ENCODE measurements around the gene ITPR1.

The ITPR1 gene

GRCh38 chr3:4834403-4834866 is 341.3 kb downstream of the ITPR1 start:
- peaks cover 89% of the 10 kb centered on the region for H3K4me1 ChIP-seq (ENCODE audit: insufficient read depth, low read length, poor library complexity, severe bottlenecking)
- peak overlapping the region; percentile 43 for H3K9ac ChIP-seq (ENCODE audit: low read depth, low read length, poor library complexity, severe bottlenecking)
- H3K79me2 ChIP-seq (ENCODE audit: insufficient read depth, low read length) = no peaks in the 10 kb centered on the region
- peaks cover 5% of the 10 kb centered on the region; the same call in 1 of the 2 replicates for H3F3A ChIP-seq (ENCODE audit: low read depth)
- H3K4me3 ChIP-seq (ENCODE audit: low read length, poor library complexity, severe bottlenecking) = peak overlapping the region; percentile 36
- no peaks in the 10 kb centered on the region for H3K27me3 ChIP-seq (ENCODE audit: insufficient read depth, low read length, poor library complexity, severe bottlenecking)
- no peaks in the 10 kb centered on the region for H4K20me1 ChIP-seq (ENCODE audit: insufficient read depth, low read length, poor library complexity, severe bottlenecking)
- H3K9me2 ChIP-seq (replicated peaks; ENCODE audit: low read depth, low read length) = no peaks in the 10 kb centered on the region
- peak overlapping the region; percentile 75 for H3K4me2 ChIP-seq (ENCODE audit: low read depth, low read length, poor library complexity, severe bottlenecking)
- no peak overlapping the region for H2AFZ ChIP-seq (ENCODE audit: low read length)
- no peak for TF ChIP-seq CTCF (conservative IDR thresholded peaks at IDR 0.05; ENCODE audit: low read length)
- no peak for TF ChIP-seq EZH2phosphoT487 (IDR thresholded peaks at IDR 0.05; ENCODE audit: borderline replicate concordance)
- H3K36me3 ChIP-seq (ENCODE audit: insufficient read depth, low read length) = peaks cover 8% of the 10 kb centered on the region; the same call in 1 of the 2 replicates
- H3K9me3 ChIP-seq (ENCODE audit: insufficient read depth, low read depth, low read length) = no peaks in the 10 kb centered on the region

DNA sequence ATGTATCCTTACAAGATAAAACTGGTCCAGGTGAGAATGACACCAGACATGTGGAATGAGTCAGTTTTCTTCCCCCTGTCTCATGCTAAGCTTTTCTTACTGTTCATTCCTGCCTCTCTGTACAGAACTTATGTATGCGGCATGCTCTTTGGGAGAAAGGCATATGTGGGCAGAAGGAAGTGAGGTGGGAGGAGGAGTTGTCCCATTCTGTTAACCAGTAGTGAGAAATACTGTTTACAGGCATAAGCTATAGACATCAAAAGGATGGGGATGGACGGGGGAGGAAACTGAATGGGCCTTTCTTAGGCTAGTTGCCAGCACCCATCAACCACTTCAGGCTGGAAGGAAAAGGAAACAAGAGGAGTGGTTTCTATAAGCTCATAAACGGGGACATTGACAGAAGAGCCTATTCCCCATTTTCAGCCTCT is 342.5 kb downstream of the ITPR1 start:
- H3K79me2 ChIP-seq (ENCODE audit: insufficient read depth, low read length) = no peaks in the 10 kb centered on the region
- no peaks in the 10 kb centered on the region for H3K9me2 ChIP-seq (replicated peaks; ENCODE audit: low read depth, low read length)
- H3F3A ChIP-seq (ENCODE audit: low read depth) = peaks cover 5% of the 10 kb centered on the region; the same call in 1 of the 2 replicates
- TF ChIP-seq CTCF (conservative IDR thresholded peaks at IDR 0.05; ENCODE audit: low read length) (no peak), EZH2phosphoT487 (IDR thresholded peaks at IDR 0.05; ENCODE audit: borderline replicate concordance) (no peak)
- peak overlapping the region; percentile 46 for H3K9ac ChIP-seq (ENCODE audit: low read depth, low read length, poor library complexity, severe bottlenecking)
- no peaks in the 10 kb centered on the region for H3K27me3 ChIP-seq (ENCODE audit: insufficient read depth, low read length, poor library complexity, severe bottlenecking)
- H2AFZ ChIP-seq (ENCODE audit: low read length) = no peak overlapping the region
- peaks cover 8% of the 10 kb centered on the region; the same call in 1 of the 2 replicates for H3K36me3 ChIP-seq (ENCODE audit: insufficient read depth, low read length)
- peak overlapping the region; percentile 75 for H3K4me2 ChIP-seq (ENCODE audit: low read depth, low read length, poor library complexity, severe bottlenecking)
- H3K9me3 ChIP-seq (ENCODE audit: insufficient read depth, low read depth, low read length) = no peaks in the 10 kb centered on the region
- peak overlapping the region; percentile 41 for H3K4me3 ChIP-seq (ENCODE audit: low read length, poor library complexity, severe bottlenecking)
- peaks cover 86% of the 10 kb centered on the region for H3K4me1 ChIP-seq (ENCODE audit: insufficient read depth, low read length, poor library complexity, severe bottlenecking)
- H4K20me1 ChIP-seq (ENCODE audit: insufficient read depth, low read length, poor library complexity, severe bottlenecking) = no peaks in the 10 kb centered on the region

DNA sequence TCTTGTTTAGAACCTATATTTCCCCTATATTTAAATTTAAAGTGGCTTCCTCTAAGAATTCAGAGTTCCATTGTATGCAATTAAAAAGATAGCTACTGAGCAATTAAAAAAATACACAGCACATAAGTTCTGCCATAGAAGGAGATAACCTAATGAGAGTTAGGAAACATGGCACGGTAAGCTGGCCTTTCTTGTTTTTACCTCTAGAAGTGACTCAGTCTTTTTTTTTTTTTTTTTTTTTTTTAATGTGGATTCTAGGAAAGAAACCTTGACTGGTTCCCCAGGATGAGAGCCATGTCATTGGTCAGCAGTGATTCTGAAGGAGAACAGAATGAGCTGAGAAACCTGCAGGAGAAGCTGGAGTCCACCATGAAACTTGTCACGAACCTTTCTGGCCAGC is 343.4 kb downstream of the ITPR1 start:
- no peak overlapping the region for H2AFZ ChIP-seq (ENCODE audit: low read length)
- H3K9ac ChIP-seq (ENCODE audit: low read depth, low read length, poor library complexity, severe bottlenecking) = peak overlapping the region; percentile 40
- peak overlapping the region; percentile 75 for H3K4me2 ChIP-seq (ENCODE audit: low read depth, low read length, poor library complexity, severe bottlenecking)
- no peak for TF ChIP-seq EZH2phosphoT487 (IDR thresholded peaks at IDR 0.05; ENCODE audit: borderline replicate concordance)
- no peak for TF ChIP-seq CTCF (conservative IDR thresholded peaks at IDR 0.05; ENCODE audit: low read length)
- peaks cover 80% of the 10 kb centered on the region for H3K4me1 ChIP-seq (ENCODE audit: insufficient read depth, low read length, poor library complexity, severe bottlenecking)
- H3K36me3 ChIP-seq (ENCODE audit: insufficient read depth, low read length) = peaks cover 8% of the 10 kb centered on the region; the same call in 1 of the 2 replicates
- no peaks in the 10 kb centered on the region for H3K79me2 ChIP-seq (ENCODE audit: insufficient read depth, low read length)
- H3K9me3 ChIP-seq (ENCODE audit: insufficient read depth, low read depth, low read length) = no peaks in the 10 kb centered on the region
- H3K27me3 ChIP-seq (ENCODE audit: insufficient read depth, low read length, poor library complexity, severe bottlenecking) = no peaks in the 10 kb centered on the region
- no peaks in the 10 kb centered on the region for H3K9me2 ChIP-seq (replicated peaks; ENCODE audit: low read depth, low read length)
- peak overlapping the region; percentile 41 for H3K4me3 ChIP-seq (ENCODE audit: low read length, poor library complexity, severe bottlenecking)
- no peaks in the 10 kb centered on the region for H4K20me1 ChIP-seq (ENCODE audit: insufficient read depth, low read length, poor library complexity, severe bottlenecking)
- H3F3A ChIP-seq (ENCODE audit: low read depth) = 0 out of 2 replicates have a peak, but pooled peaks cover 5% of the 10 kb centered on the region

Measured in Loucy (cell line).